Memory B cell (primary cell): ENCODE measurements around the gene SEMA5A.

Experiments
- ATAC-seq: fragments of 150-1000 bp; cut with Tn5 transposase; 2 replicates; pipeline ENCODE4 v1.10.0; 2021; ENCODE audit warnings: low read depth, mild to moderate bottlenecking, moderate library complexity
- DNase-seq, 2 donors: peaks; one replicate each; pipeline ENCODE4 v3.0.0; 2022; ENCODE audit warnings: low spot score in 2 of 2
- H3K27ac Mint-ChIP-seq: one replicate; pipeline ENCODE4 v1.8.0; 2022; ENCODE audit warnings: mild to moderate bottlenecking, moderate library complexity, mixed read lengths
- H3K27me3 Mint-ChIP-seq: one replicate; pipeline ENCODE4 v1.8.0; 2022; ENCODE audit warnings: mixed read lengths
- H3K36me3 Mint-ChIP-seq: one replicate; pipeline ENCODE4 v1.8.0; 2022; ENCODE audit warnings: mild to moderate bottlenecking, mixed read lengths
- H3K4me1 Mint-ChIP-seq: one replicate; pipeline ENCODE4 v1.8.0; 2022; ENCODE audit warnings: mixed read lengths
- H3K4me3 Mint-ChIP-seq: one replicate; pipeline ENCODE4 v1.8.0; 2022; ENCODE audit warnings: mild to moderate bottlenecking, moderate library complexity, mixed read lengths
- H3K9me3 Mint-ChIP-seq: one replicate; pipeline ENCODE4 v1.8.0; 2022; ENCODE audit warnings: mixed read lengths

SEMA5A gene

DNA sequence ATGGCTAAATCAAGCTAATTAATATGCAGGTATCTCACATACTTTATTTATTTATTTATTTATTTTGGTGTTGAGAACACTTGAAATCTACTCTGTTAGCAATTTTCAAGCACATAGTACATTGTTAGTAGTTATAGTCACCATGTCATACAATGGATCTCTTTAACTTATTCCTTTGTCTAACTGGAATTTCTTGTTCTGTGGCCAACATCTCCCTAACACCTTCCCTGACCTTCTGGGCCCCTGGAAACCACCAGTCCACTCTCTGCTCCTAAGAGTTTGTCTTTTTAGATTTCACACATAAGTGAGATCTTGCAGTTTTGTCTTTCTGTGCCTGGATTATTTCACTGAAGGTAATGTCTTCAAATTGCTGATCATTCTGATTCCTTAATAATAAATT, 229.1 kb downstream of the SEMA5A start:
- no peak overlapping the region for H3K4me3 Mint-ChIP-seq
- DNase-seq (no peak), ATAC-seq (no peak)
- no peaks in the 10 kb centered on the region for H3K36me3 Mint-ChIP-seq
- H3K27me3 Mint-ChIP-seq = no peaks in the 10 kb centered on the region
- H3K9me3 Mint-ChIP-seq = no peaks in the 10 kb centered on the region
- H3K4me1 Mint-ChIP-seq = no peaks in the 10 kb centered on the region
- no peak overlapping the region for H3K27ac Mint-ChIP-seq

DNA sequence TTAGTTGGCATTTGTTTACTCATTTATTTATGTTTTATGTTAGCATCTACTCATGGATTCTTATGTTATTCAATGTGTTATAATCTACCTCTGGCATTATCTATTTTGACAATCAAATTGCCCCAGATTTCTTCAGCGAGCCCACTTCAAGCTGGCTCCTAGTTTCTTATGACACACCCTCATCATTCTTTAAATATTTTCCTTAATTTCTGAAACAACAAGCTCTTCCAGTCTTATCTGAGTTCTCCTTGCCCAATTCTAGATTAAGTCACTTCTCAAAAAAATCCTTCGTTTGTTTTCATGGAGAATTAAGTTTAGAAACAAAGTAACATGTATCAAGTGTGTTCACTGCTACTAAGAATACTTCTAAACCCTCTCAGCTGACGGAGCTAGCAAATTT, 229.8 kb downstream of the SEMA5A start:
- Mint-ChIP-seq H3K27me3 (no peaks in the 10 kb centered on the region), H3K27ac (no peak overlapping the region), H3K4me3 (no peak overlapping the region), H3K4me1 (no peaks in the 10 kb centered on the region), H3K9me3 (peaks cover 3% of the 10 kb centered on the region), H3K36me3 (no peaks in the 10 kb centered on the region)
- ATAC-seq (no peak), DNase-seq (no peak)

DNA sequence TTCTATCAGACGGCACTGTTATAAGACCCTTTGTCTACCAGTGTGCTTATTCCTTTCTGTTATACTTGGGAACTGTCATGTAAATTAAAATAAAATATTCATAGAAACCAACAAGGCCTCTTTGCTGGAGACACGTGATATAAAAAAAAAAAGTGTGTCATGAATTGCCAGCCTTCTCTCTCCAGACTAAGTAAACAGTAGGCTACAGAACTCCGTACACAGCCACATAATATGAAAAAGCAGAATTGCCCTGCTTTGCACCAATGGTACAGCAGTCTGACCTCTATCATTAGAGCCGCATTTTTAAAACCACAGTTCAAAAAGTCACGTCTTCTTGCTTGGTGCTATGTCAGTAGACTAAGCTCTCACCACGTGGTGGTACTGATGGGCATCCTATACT, 231.3 kb downstream of the SEMA5A start:
- Mint-ChIP-seq H3K27me3 (no peaks in the 10 kb centered on the region), H3K4me3 (no peak overlapping the region), H3K36me3 (no peaks in the 10 kb centered on the region), H3K4me1 (no peaks in the 10 kb centered on the region), H3K27ac (no peak overlapping the region), H3K9me3 (peaks cover 3% of the 10 kb centered on the region)
- ATAC-seq (no peak), DNase-seq (no peak)

DNA sequence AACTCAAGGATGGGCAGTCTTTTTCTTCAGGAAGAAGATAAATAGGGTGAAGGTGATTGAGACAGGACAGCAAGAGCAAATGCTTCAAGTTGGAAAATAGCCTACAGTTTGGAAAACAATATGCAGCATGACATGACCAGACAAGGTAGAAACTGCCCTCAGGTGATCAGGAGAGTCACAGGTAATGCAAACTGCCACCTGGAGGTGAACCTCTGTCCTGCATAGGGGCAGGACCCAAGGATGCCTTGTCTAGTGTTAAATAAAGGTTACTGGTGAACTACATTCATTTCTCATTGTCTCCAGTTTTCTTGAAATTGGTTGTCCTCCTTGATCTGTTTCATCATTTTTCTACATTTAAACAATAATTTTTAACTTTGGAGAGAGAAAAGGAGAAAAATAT, 232.1 kb downstream of the SEMA5A start:
- Mint-ChIP-seq H3K4me1 (no peaks in the 10 kb centered on the region), H3K27me3 (no peaks in the 10 kb centered on the region), H3K4me3 (no peak overlapping the region), H3K27ac (no peak overlapping the region), H3K9me3 (peaks cover 3% of the 10 kb centered on the region), H3K36me3 (no peaks in the 10 kb centered on the region)
- DNase-seq (no peak), ATAC-seq (no peak)

DNA sequence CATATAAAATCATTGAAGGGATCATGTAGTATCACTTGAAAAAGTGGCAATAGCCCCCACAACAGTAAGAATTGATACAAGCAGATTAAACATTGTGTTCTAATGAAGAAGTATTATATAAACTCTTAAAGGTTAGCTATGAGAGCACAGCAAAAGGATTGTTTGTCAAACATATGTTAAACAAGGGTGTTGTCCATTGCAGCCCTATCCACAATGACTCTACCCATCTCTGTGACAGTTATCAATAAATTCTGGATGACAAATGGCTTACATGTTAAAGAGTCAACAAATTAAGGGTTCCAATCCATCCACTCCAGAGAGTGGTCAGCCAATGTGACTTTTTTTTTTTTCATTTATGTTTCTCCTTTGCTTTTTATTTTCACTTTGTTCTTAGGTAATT, 238.7 kb downstream of the SEMA5A start:
- H3K4me3 Mint-ChIP-seq = no peak overlapping the region

DNA sequence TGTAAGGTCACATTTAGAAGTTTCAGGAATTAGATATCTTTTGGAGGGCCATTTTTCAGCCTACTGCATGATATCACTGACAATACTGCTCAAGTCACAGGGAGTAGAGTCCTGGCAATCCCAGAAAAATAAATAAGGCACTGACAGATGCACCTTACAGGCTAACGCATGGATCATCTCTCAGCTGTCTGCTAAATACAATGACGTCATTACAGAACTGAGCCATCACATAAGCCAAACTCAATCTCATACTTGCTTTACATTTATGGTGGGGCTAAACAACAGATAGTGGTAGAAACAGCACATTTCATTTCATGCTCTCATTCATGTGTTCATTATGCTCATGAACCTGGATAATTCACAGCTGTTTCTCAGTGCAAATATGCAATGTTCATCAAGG, 243.7 kb downstream of the SEMA5A start:
- Mint-ChIP-seq H3K9me3 (peaks cover 3% of the 10 kb centered on the region), H3K4me3 (no peak overlapping the region), H3K27ac (no peak overlapping the region), H3K36me3 (no peaks in the 10 kb centered on the region), H3K27me3 (no peaks in the 10 kb centered on the region), H3K4me1 (no peaks in the 10 kb centered on the region)
- no peak for ATAC-seq
- no peak for DNase-seq

More for the DNA sequence above, 238.7 kb downstream of the SEMA5A start:
- H3K9me3 Mint-ChIP-seq = peaks cover 5% of the 10 kb centered on the region
- no peaks in the 10 kb centered on the region for H3K36me3 Mint-ChIP-seq
- DNase-seq = no peak
- no peak for ATAC-seq
- H3K27me3 Mint-ChIP-seq = no peaks in the 10 kb centered on the region
- H3K4me1 Mint-ChIP-seq = no peaks in the 10 kb centered on the region
- no peak overlapping the region for H3K27ac Mint-ChIP-seq

DNA sequence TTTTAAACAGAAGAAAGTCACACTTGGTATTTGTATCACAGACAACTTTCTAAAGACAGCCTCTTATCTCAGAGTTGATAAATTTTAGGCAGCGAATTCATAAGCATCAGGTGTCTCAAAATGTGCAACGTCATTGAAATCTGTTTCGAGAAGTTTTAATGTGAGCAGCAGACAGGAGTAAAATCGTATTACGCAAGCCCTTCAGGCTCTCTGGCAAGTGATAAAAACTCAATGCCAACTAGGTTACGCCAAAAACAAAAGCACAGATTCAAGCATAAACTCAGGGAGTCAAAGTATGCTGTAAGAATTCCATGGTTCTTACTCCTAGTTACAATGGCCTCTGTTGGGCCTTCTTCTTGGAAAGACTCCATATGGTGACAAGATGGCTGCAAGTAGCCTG, 244.7 kb downstream of the SEMA5A start:
- Mint-ChIP-seq H3K9me3 (peaks cover 3% of the 10 kb centered on the region), H3K27ac (no peak overlapping the region), H3K4me3 (no peak overlapping the region), H3K4me1 (no peaks in the 10 kb centered on the region), H3K36me3 (no peaks in the 10 kb centered on the region), H3K27me3 (no peaks in the 10 kb centered on the region)
- no peak for ATAC-seq
- DNase-seq = no peak

DNA sequence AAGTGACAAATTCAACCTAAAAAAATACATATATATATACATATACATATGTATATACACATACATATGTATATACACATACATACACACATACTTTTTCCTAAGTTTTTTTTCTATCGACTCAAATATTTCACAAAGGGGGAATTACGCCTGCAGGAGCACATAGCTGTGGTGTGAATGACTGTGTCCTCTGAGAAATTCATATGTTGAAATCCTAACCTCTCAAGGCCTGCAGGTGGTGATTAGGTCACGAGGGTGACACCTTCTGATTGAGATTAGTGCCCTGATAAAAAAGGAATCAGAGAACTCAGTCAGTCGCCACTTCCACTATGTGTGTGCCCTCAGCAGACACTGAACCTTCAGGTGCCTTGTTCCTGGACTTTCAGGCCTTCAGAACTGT, 248.7 kb downstream of the SEMA5A start:
- no peaks in the 10 kb centered on the region for H3K27me3 Mint-ChIP-seq
- peaks cover 5% of the 10 kb centered on the region for H3K9me3 Mint-ChIP-seq
- no peaks in the 10 kb centered on the region for H3K36me3 Mint-ChIP-seq
- no peak overlapping the region for H3K4me3 Mint-ChIP-seq
- ATAC-seq (no peak), DNase-seq (no peak)
- H3K4me1 Mint-ChIP-seq = no peaks in the 10 kb centered on the region
- no peak overlapping the region for H3K27ac Mint-ChIP-seq

DNA sequence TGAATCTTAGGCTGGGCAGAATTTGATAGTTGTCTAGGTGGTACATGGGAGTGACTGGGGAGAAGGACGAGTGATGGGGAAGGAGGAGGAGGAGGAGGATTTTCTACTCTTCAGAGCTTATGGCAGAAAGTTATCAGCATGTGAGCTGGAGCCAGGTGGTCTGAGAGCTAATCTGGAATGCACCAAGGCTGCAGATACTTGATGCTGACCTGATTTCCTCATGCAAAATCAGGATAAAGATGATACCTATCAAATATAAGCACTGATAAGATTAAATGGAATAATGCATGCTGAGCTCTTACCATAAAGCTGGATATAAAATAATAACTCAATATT, 250.4 kb downstream of the SEMA5A start:
- no peaks in the 10 kb centered on the region for H3K4me1 Mint-ChIP-seq
- no peak for ATAC-seq
- H3K36me3 Mint-ChIP-seq = no peaks in the 10 kb centered on the region
- DNase-seq = no peak
- no peaks in the 10 kb centered on the region for H3K27me3 Mint-ChIP-seq
- peaks cover 5% of the 10 kb centered on the region for H3K9me3 Mint-ChIP-seq
- H3K4me3 Mint-ChIP-seq = no peak overlapping the region
- no peak overlapping the region for H3K27ac Mint-ChIP-seq

DNA sequence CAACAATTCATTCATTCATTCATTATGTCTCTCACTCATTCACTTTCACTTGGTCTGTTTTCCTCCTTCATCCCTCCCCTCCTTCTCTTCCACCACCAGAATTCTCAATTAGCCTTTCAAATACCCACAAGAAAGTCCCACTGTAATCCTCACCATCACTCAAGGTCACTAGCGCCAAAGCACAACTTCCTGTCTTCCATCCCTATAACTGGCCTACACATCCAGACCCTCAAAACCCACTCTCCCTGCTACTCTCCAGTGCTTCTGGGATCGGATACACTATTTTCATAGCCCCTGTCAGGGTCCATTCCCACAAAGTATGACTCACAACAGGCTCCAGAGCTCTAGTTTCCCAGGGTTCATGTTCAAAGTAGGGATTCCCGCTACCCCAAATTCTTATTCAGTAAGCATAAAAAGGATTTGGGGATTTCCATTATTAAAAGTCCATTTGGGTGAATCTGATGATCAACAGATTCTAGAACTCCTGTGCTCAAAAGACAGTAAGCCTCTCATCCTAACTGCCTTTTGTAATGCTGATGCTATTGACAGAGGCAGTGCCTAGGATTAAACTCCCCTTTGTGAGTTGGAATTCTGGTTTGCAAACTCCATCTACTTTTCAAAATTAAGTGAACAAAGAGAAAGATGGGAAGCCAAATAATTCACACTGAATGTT, 250.9 kb downstream of the SEMA5A start:
- Mint-ChIP-seq H3K27me3 (no peaks in the 10 kb centered on the region), H3K27ac (no peak overlapping the region), H3K4me3 (no peak overlapping the region), H3K36me3 (no peaks in the 10 kb centered on the region), H3K9me3 (peaks cover 5% of the 10 kb centered on the region), H3K4me1 (no peaks in the 10 kb centered on the region)
- DNase-seq = no peak
- no peak for ATAC-seq

DNA sequence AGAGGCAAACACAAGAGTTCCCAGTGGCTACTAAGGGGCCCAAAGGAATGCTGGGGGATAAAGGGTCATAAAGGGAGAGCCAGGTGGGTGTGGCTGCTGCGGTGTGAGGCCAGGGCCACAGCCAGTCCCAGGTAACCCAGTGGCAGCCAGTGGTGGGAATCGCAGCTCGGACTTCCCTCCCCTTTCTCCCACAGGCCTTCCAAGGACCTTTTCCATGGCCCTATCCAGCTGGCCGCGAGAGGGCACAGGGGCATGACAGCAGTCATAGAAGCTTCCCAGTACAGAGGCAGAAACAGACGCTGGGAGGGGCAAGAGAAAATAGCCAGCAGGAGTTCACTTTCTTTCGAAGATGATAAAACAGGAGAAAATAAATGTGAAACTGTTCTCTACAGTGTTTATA, 257.6 kb downstream of the SEMA5A start:
- no peak for DNase-seq
- Mint-ChIP-seq H3K36me3 (no peaks in the 10 kb centered on the region), H3K27me3 (no peaks in the 10 kb centered on the region), H3K27ac (no peak overlapping the region), H3K4me1 (no peaks in the 10 kb centered on the region), H3K4me3 (no peak overlapping the region), H3K9me3 (no peaks in the 10 kb centered on the region)
- no peak for ATAC-seq

DNA sequence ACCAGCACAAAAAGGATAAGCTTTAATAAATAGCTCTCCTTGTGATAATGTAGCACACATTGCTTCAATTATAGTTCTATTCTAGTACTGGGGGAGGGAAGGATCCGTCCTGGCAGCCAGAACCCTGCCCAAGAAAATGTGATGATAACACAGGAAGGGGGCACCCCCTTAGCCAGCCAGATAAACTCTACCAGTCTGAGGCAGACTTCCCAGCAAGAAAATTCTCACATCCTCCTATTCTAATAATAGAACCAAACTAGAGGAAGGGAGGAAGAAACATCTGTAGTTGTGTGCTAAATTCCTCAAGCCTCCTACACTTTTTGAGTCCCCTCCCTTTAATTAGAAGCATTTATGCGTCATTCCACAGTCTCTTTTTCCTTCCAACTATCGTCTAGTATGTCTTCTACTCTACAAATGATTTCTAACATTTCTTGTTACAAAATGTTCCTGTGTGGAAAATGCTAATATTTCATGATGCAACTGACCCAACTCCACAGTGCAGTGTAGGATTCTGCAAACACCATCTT, 261.0 kb downstream of the SEMA5A start:
- no peak for DNase-seq
- Mint-ChIP-seq H3K27me3 (no peaks in the 10 kb centered on the region), H3K9me3 (peaks cover 1% of the 10 kb centered on the region)

DNA sequence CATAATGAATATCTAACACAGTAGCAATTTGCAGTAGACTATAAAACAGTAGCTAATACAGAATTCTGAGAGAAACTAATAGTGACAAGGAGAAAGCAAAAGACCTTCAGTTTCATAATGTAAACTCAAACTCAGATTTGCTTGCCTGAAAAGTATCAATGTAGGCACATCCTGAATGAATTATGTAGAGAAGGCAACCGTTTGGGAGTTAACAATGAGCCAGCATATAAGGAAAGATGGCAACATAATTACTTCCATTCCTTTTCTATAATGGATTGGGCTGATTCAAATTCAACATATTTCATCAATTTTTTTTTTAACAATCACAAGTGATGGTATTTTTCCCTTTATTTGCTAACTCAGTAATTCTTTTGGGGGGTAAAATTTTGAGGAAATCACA, 261.6 kb downstream of the SEMA5A start:
- no peak overlapping the region for H3K4me3 Mint-ChIP-seq
- ATAC-seq = no peak
- no peaks in the 10 kb centered on the region for H3K4me1 Mint-ChIP-seq
- H3K27me3 Mint-ChIP-seq = no peaks in the 10 kb centered on the region
- no peaks in the 10 kb centered on the region for H3K36me3 Mint-ChIP-seq
- no peak for DNase-seq
- H3K9me3 Mint-ChIP-seq = peaks cover 2% of the 10 kb centered on the region
- H3K27ac Mint-ChIP-seq = no peak overlapping the region

More for the DNA sequence above, 261.0 kb downstream of the SEMA5A start:
- no peaks in the 10 kb centered on the region for H3K36me3 Mint-ChIP-seq
- H3K27ac Mint-ChIP-seq = no peak overlapping the region
- ATAC-seq = no peak
- H3K4me1 Mint-ChIP-seq = no peaks in the 10 kb centered on the region
- no peak overlapping the region for H3K4me3 Mint-ChIP-seq

DNA sequence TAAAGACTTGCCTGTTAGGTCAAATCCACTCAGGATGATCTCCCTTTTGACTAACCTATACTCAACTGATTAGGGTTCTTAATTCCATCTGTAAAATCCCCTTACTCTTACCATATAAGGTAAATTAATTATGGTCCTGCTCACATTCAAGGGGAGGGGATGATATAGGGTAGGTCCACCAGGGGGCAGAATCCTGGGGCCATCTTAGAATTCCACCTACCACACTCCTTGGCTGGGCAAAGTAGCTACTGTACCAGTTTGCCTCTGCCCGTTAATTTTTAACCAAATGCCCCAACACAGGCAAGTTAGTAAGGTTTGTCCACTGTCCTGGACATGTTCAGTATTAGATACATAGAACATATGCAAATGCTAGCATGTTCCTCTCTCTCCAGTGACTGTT, 262.4 kb downstream of the SEMA5A start:
- Mint-ChIP-seq H3K27me3 (no peaks in the 10 kb centered on the region), H3K27ac (no peak overlapping the region), H3K4me3 (no peak overlapping the region), H3K36me3 (no peaks in the 10 kb centered on the region), H3K9me3 (peaks cover 4% of the 10 kb centered on the region), H3K4me1 (no peaks in the 10 kb centered on the region)
- no peak for DNase-seq
- ATAC-seq = no peak

DNA sequence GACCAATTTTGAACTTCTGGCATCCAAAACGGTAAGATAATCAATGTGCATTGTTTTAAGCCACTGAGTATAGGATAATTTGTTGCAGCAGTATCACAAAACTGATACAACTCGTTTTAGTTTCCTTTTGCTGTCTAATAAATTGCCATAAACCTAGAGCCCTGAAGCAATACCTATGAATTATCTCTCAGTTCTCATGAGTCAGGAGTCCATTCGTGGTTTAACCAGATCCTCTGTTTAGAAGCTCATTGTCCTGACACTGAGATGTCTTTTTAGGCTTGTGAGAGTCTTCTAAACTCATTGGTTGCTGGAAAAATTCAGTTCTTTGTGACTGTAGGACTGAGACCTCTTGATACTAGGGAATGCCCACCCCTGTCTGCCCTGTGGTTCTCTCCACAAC, 262.9 kb downstream of the SEMA5A start:
- H3K27me3 Mint-ChIP-seq = no peaks in the 10 kb centered on the region
- no peaks in the 10 kb centered on the region for H3K4me1 Mint-ChIP-seq
- ATAC-seq (no peak), DNase-seq (no peak)
- H3K36me3 Mint-ChIP-seq = no peaks in the 10 kb centered on the region
- no peak overlapping the region for H3K27ac Mint-ChIP-seq
- no peak overlapping the region for H3K4me3 Mint-ChIP-seq
- peaks cover 6% of the 10 kb centered on the region for H3K9me3 Mint-ChIP-seq
